ENCODE data around the gene PPP2R5E.
"Not testable (repeated sequence)": the region's sequence is repeated elsewhere in the genome, so short reads cannot be mapped to it uniquely, and the experiment has no call there.

Gene PPP2R5E

DNA sequence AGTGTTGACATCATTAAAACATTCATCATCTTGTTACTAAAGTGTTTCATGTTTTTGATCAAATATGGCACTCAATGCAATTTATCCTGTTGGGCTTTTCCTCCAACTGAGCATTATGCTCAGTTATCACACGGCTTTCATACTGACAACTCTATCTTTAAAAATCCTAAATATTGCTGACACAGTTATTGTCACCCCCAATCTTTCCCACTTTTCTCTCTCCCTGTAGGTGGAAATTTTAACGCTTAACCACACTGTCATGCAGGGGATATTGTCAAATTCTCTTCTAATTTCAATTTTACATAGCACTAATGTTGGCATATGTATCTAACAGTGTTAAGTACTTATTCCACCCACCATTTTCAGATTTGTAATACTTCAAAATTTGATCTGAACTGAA, 164.7 kb downstream of the PPP2R5E start:
- DNase-seq (ENCODE audit: low spot score), result no peak

DNA sequence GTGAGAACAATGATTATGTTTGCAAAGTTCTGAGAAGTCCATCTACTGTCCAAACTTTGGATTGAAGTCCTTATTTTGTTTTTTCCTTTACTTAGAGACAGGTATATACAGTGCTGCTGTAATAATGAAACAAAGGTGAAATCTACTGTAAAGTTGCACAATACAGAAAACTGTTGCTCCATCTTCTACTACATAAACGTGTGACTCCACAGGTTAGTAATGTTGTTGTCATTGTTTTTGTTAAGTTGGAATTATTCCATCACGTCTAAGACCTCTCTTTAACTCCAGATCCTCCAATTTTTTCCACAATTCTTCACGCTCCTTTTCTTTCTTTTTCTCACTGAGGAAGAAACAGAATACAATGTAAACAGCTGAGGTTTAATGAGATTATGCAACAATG, 167.4 kb downstream of the PPP2R5E start:
- no peak for DNase-seq (ENCODE audit: low spot score)

DNA sequence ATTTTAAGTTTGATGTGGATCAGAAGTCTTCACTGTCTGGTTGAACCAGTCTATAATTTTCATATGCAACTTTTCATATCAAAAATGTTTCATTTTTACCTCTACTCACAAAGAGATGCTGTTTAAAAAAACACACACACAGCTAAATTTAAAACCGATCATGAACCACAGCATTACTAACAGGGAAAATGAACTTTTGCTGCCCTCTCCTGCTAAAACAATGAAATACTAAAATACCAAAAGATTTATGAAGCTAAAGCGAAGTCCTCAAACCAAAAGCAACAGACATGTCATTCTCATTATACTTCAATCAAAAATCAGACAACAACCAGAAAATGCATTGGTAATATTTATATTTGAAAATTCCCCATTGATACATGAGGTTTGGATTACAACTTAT, 171.6 kb downstream of the PPP2R5E start:
- DNase-seq (ENCODE audit: low spot score), result not testable (repeated sequence)

DNA sequence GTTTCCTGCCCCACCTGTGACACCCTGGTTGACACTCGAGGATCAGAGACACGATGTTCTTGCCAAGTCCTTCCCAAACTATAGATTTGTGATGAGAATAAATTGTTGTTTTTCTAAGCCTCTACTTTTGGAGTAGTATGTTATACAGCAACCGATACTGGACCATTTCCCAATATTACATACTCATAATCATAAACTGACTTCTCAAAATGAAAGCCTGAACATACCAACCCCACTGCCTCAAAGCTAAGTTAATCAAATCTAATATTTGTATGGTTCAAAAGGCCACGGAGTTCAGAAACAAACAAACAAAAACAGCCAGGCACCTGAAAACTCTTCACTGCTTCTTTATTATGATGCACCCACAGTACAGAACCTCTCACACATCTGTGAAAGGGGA, 172.1 kb downstream of the PPP2R5E start:
- DNase-seq (ENCODE audit: low spot score), result no peak

DNA sequence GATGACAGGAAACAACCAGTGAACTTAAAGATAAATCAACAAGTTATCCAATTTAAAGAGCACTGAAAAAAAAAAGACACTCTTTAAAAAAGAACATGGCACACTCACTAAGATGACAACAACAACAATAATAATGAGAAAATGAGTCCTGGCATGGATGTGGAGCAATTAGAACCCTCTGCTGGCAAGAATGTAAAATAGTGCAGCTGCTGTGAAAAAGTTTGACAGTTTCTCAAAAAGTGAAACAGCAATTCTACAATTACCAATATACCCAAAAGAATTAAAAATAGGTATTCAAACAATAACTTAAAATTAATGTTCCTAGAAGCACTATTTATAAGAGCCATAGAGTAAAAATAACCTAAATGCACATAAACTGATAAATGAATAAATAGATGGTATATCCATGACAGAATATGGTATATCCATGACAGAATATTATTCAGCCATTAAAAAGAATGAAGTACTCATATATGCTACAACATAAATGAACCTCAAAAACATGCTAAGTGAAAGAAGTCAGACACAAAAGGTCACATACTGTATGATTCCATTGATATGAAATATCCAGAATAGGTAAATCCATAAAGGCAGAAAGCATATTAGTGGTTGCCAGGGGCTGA, 175.3 kb downstream of the PPP2R5E start:
- DNase-seq (ENCODE audit: low spot score), result no peak

DNA sequence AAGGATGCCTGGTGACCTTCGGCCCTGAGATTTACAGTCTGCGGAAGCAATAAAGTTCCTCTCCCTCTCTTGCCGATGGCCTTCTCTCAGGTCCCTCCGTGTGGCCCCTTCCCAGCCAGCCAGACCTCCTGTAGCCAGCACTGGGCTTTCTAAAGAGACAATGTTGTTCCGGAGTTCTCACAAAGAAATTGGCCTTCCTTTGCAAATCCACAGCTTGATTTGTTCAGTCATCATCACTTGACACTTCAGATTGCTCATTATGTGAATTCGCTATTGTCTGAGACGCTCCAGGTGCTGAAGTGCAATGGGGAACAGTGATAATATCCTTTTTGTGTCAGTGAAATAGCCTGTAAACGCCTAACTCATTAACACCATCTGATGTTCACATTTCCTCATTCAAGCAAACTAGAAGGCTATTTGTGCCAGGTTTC, 180.8 kb downstream of the PPP2R5E start:
- no peak for DNase-seq (ENCODE audit: low spot score)

DNA sequence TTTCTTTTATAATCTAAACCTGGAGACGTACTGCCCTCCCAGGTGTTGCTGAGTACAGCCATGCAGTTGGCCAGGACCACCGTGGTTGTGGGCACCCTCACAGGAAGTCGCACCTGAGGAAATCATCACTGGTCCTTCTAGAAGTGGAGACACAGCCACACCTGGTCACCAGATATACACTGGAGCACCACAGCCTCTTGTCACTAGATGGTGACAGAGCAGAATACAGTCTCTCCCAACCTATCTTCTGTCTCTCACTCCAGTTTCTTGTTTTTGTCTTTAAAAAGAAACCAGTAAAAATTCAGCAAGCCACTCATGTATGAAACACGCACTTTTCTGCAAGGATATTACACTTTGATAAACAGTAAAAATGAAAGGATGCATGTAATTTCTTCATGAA, 181.4 kb downstream of the PPP2R5E start:
- DNase-seq (ENCODE audit: low spot score), result no peak

DNA sequence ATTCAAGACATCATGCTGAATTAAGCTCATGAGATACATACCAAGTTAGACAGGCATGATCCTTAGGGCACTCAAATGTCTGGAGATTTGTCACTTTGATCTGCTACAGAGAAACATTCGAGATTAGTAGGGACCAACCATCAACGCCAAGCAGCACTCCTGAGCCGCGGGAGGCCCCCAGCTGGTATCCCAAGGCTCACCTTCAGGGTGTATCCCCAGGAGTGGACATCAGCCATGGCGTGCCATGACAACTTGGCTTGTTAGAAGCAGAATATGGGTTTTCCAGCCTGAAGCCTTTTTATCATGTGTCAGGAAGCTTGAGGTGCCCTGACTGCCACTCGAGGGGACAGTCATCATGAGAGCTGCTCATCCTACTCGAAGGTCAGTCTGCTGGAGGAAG, 185.3 kb downstream of the PPP2R5E start:
- no peak for DNase-seq (ENCODE audit: low spot score)

DNA sequence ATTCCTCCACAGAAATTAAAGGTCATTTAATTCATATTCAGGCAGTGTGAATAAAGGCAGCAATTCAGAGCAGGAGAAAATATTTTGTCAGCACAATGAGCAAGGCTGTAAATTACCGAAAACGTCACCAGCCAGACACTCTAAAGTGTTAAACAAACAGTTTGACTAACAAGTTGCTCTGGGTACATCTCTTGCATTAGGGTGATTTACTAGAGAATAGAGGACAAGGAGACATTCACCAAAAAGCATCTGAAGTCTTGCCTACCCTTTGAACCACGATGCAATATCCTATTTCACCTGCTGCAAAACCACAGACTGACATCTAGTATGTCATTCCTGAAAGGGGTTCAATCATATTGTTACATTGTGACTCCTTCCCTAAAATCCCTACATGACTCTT, 197.4 kb downstream of the PPP2R5E start:
- DNase-seq (ENCODE audit: low spot score), result no peak

DNA sequence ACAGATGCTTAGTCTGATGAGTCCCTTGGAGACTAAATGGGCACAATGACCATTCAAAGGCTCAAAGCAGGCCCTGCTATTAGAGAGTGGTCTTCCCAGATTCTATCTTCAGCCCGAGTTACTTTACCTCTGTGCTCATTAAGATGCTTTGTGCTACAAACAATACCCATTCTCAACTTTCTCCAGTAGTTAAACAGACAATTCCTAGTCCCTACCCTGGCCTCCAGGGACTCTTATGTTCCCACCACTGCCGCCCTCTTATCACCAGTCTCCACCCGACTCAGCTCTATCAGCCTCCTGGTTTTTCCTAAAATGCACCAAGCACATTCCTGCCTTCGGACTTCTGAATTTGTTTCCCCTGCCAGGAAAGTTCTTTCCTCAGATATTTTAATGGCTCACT, 198.8 kb downstream of the PPP2R5E start:
- no peak for DNase-seq (ENCODE audit: low spot score)

DNA sequence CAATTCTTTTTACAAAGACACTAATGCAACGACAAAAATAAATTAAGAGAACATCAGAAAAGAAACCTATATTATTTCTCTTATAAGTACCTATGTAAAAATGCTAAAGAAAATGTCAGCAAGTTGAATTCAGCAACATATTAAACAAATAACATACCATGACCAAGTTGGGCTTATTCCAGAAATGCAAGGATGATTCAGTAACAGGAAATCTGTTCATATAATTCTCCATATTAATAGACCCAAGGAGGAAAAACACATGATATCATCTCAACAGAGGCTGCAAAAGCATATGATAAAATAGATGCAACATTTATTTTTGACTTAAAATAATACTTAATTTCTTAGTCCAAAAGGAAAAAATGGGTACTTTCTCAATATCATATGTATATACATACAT, 199.3 kb downstream of the PPP2R5E start:
- no peak for DNase-seq (ENCODE audit: low spot score)

DNA sequence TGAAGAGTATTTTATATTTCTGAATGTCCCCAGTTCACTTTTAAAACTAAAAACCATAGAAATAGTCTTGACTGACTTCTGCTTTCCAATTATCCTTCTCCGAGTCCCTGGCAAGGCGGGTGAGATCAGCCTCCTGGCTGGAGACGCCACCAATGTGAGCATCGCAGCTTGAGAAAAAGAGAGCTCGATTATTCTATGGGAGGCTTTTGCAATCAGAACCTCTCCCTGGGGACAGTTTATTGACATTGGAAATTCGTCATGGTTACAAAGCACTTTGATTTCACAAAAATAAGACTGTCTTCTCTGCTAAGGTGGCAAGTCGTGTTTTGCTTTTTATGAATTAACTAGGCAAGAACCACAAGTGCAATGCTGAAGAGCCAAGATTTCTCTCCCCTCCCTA, 200.8 kb downstream of the PPP2R5E start:
- DNase-seq (ENCODE audit: low spot score), result no peak

DNA sequence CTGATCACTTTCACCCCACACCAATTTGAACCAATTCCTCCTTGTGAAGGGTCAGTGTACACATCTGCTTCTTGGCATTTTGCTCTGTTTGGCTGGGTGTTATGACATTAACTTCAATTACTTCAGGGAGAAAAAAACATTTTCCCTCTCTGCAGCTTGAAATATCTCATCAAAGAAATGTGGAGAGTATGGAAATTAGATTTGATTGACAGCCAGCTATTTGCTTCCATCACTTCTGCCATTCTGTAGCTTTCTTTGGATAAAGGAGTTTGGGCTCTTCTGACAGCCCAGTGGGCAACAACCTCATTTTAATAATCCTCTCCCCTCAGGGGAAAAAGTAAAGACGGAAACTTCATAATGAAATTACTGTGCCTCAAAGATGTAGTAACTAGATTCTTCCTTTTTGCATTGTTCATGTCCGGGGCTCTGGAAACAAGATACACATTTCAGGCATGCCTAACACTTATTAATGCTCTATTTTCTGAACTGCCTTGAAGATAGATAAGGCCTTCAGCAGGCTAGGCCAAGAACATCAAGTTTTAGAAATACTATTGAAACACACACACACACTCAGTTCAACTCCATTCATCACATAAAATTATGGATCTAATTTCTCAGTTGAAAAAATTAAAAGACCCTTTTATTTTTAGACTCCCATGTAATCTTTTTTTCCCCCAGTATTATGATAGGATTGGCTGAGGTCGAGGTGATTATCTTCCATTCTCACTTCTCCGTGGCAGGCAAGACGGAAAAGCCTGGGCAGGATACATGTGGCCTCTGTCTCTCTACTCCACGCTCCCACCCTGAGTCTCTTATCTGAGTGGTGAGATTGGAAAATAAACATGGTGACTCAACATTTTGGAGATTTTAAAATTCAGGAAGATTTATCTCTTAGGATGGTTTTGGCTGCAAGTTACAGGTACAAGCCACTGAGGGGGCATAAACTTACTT, 214.1 kb downstream of the PPP2R5E start:
- no peak for DNase-seq (ENCODE audit: low spot score)

DNA sequence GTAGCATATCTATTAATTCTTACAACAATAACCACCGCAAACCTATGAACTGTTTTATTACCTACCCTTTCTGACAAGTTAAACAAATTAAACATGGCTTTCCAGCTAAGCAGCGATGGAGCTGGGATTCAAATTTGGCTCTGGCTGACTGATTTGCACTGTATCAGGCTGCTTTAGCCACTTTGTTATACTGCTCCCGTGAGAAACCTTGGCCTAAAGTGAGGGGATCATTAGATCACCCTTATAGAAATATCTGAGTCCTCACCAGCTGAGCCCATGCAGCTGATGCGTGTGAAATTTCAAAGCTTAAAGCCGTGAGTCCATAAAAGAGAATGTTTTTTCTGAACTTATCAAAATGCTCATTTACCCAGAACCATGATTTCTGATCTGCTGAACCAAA, 216.3 kb downstream of the PPP2R5E start:
- DNase-seq (ENCODE audit: low spot score), result no peak

DNA sequence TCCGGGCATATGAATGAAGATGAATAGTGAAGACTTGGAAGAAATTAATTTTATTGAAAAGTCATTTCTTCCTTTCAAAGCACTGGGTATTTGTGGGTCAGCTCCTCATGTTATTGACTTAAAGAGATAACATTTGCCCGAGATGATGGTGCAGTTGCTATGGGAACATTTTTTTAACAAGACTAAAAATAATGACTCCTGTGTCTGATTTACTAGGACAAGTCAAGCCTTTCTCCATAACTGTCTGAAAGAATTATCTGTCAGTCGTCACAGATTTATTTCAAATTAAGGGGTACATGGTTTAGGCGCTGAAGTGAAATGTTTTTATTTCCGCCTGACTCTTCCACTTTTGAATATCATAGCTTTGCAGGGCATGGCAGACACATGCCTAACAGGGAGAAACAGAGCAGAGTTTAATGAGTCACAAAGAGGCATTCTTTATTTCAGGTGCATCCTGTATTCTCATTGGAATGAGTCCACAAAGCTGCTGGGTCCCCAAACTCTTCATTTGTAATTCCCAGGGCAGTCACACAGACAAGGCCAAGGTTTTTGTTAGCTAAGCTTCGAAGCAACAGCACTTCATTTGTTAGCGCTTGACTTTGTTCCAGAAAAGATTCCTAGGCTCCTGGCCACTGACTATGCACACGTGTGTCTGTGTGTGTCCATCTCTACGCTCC, 220.1 kb downstream of the PPP2R5E start:
- no peak for DNase-seq (ENCODE audit: low spot score)

DNA sequence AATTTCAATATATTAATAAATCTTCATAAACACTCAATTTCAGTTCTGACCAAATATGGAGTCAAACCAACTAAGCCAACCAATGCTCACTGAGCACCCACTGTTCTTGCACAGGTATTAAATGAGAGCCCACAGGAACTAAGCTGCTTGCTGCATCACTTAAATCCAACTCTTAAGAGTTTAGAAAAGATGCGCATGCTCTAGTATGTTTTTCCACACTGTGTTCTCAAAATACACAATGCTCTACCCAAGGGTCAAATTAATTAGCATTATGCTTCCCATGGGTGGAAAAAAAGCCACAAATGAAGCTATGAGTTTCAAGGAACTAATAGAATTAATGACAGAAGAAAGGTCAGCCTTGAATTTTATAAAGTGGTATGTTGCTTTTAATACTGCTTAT, 220.7 kb downstream of the PPP2R5E start:
- DNase-seq (ENCODE audit: low spot score), result no peak

All from hematopoietic multipotent progenitor cell treated with erythropoietin and hydrocortisone succinate and interleukin-3 and kit ligand, for 15 days (in vitro differentiated cells).